Gastroesophageal sphincter (tissue), 3 donors: ENCODE results near the gene NANOS1.

Experiments used
- POLR2A ChIP-seq, 2 donors: fragments of 450-650 bp; IDR thresholded peaks; one replicate each; pipeline ENCODE4 v1.6.1; 2017; ENCODE audit warnings: antibody characterized with exemption in 2 of 2, mild to moderate bottlenecking in 2 of 2, moderate library complexity in 1 of 2
- POLR2AphosphoS5 ChIP-seq: sonication (generic); formaldehyde crosslinking; IDR thresholded peaks from one replicate; pipeline ENCODE4 v1.6.1; 2017; ENCODE audit warnings: antibody characterized with exemption
- TF ChIP-seq, protein P1 (sequence below), 4 experiments: fragments of 200-600 bp in 2 of 4; fragments of 450-650 bp in 2 of 4; sonication (generic) in 1 of 4; IDR thresholded peaks; one replicate each; pipeline ENCODE4 v1.5.1; 2017 to 2019; ENCODE audit warnings: antibody characterized with exemption in 4 of 4, mild to moderate bottlenecking in 2 of 4, moderate library complexity in 2 of 4

DNA sequence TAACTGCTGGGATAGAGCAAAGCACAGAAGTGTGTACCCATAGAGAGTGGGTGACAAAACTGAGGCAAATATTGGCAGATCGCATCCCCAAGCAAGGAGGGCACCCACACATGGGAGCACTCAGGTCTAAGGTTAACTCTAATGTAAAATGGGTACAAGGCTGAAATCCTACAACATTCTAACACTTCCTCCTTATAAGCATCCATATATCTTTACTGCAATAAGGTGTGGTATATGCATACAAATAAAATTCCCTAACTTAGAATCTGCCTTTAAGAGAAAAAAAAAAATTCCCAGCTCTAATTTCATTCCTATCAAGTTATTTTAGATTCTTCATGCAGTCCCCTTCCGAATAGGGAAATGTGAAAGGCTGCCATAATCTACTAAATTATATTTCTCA lies 32.4 kb downstream of the NANOS1 start:
- TF ChIP-seq, protein P1, sequence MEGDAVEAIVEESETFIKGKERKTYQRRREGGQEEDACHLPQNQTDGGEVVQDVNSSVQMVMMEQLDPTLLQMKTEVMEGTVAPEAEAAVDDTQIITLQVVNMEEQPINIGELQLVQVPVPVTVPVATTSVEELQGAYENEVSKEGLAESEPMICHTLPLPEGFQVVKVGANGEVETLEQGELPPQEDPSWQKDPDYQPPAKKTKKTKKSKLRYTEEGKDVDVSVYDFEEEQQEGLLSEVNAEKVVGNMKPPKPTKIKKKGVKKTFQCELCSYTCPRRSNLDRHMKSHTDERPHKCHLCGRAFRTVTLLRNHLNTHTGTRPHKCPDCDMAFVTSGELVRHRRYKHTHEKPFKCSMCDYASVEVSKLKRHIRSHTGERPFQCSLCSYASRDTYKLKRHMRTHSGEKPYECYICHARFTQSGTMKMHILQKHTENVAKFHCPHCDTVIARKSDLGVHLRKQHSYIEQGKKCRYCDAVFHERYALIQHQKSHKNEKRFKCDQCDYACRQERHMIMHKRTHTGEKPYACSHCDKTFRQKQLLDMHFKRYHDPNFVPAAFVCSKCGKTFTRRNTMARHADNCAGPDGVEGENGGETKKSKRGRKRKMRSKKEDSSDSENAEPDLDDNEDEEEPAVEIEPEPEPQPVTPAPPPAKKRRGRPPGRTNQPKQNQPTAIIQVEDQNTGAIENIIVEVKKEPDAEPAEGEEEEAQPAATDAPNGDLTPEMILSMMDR (IDR thresholded peaks at IDR 0.05): no peak
- TF ChIP-seq POLR2AphosphoS5: no peak
- TF ChIP-seq POLR2A (IDR thresholded peaks at IDR 0.05): no peak
